Measurements from ENCODE around the gene JAZF1.

DNA sequence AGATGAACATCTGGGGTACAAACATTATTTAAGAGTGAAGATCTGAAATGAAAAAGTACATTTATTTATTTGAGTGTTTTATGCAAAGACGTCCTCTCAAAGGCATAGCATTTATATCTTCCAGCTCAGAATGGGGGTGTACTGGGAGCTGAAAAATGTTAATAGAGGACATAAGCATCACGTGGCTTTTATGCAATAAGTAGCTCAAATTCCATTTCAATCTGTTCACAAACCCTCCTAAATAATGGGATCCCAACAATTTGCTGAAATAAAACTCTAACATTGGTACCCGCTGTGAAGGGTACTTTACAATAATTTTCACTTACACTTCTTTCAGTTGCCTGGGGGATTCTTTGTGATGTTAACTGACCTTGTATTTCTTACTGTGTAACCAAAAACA is 268.7 kb downstream of the JAZF1 start:
- no peak for TF ChIP-seq EZH2phosphoT487 (IDR thresholded peaks at IDR 0.05; ENCODE audit: insufficient read depth, low read depth)
- TF ChIP-seq EZH2 (IDR thresholded peaks at IDR 0.05; ENCODE audit: insufficient read depth, poor library complexity, severe bottlenecking): no peak

All from GM23248 (cell line).